Cardiac septum (tissue), 1 donor: ENCODE results near the gene FAM163B. TPM values are rescaled to one million over a fixed set of nuclear protein-coding genes. Genes with fewer than 3 reads are reported as not detected.

ENCODE experiments used
- DNase-seq: peaks from one replicate; pipeline ENCODE4 v3.0.0-alpha.2; 2020; ENCODE audit warnings: low spot score
- intact Hi-C: fragments of 100-400 bp; cut with DNase I; formaldehyde crosslinking; loops from one replicate; pipeline ENCODE4 v1.14.0; 2022
- total RNA-seq: library from RNA; stranded (reverse); fragmentation: NEBNext Ultra II Directional; extraction: Animal tissue kit (Norgen Biotek cat#: 25700); gene quantifications from one replicate; pipeline ENCODE4 v1.2.1, GENCODE V29; 2021
- donor health status: DM: no; HTN: no; CAD: no.

The FAM163B gene
- total RNA-seq, 1 donor from 2014 or later: not detected

- DNase-seq: no peak
- intact Hi-C loops: no loop called here
Observed at GRCh38 chr9:133604214-133604613, 5.0 kb downstream of the FAM163B start.

- intact Hi-C loops: no loop called here
- no peak for DNase-seq
Observed at GRCh38 chr9:133603135-133603927, 5.9 kb downstream of the FAM163B start.

- no peak for DNase-seq
- intact Hi-C loops: no loop called here
Observed at GRCh38 chr9:133602277-133602676, 6.9 kb downstream of the FAM163B start.

- intact Hi-C loops: no loop called here
Observed at GRCh38 chr9:133601746-133602145, 7.4 kb downstream of the FAM163B start.

GRCh38 chr9:133600739-133601138, 8.4 kb downstream of the FAM163B start:
- no peak for DNase-seq
- intact Hi-C loops: no loop called here

More at GRCh38 chr9:133601746-133602145, 7.4 kb downstream of the FAM163B start:
- no peak for DNase-seq

GRCh38 chr9:133599470-133600173, 9.6 kb downstream of the FAM163B start:
- DNase-seq: no peak
- intact Hi-C loops: no loop called here

- intact Hi-C loops: no loop called here
- DNase-seq: no peak
Observed at GRCh38 chr9:133598978-133599377, 10.2 kb downstream of the FAM163B start.

- intact Hi-C loops: no loop called here
- no peak for DNase-seq
Observed at GRCh38 chr9:133597316-133597957, 11.8 kb downstream of the FAM163B start.

- no peak for DNase-seq
- intact Hi-C loops: no loop called here
Observed at GRCh38 chr9:133595910-133596309, 13.3 kb downstream of the FAM163B start.

GRCh38 chr9:133594310-133594709, 14.9 kb downstream of the FAM163B start:
- intact Hi-C loops: no loop called here
- no peak for DNase-seq

GRCh38 chr9:133593587-133594253, 15.5 kb downstream of the FAM163B start:
- no peak for DNase-seq
- intact Hi-C loops: no loop called here

GRCh38 chr9:133592731-133593409, 16.3 kb downstream of the FAM163B start:
- intact Hi-C loops: no loop called here
- no peak for DNase-seq

- DNase-seq: no peak
- intact Hi-C loops: no loop called here
Observed at GRCh38 chr9:133591985-133592384, 17.2 kb downstream of the FAM163B start.

GRCh38 chr9:133591116-133591910, 17.9 kb downstream of the FAM163B start:
- intact Hi-C loops: no loop called here
- no peak for DNase-seq

GRCh38 chr9:133590231-133590855, 18.8 kb downstream of the FAM163B start:
- DNase-seq: no peak
- intact Hi-C loops: no loop called here

GRCh38 chr9:133589454-133590227, 19.5 kb downstream of the FAM163B start:
- DNase-seq: no peak
- intact Hi-C loops: no loop called here

GRCh38 chr9:133587466-133587865, 21.7 kb downstream of the FAM163B start:
- intact Hi-C loops: no loop called here
- no peak for DNase-seq

GRCh38 chr9:133587051-133587450, 22.1 kb downstream of the FAM163B start:
- intact Hi-C loops: no loop called here
- no peak for DNase-seq
